Dendritic cell treated with granulocyte-macrophage colony-stimulating factor and Interleukin-4, amounts not matched to agents 40 ng/mL and 50 ng/mL, for 4 days (primary cell): ENCODE measurements around the gene WWOX.

Experiments used
- H3K27ac Mint-ChIP-seq: one replicate; pipeline ENCODE4 v1.8.0; 2022; ENCODE audit warnings: mild to moderate bottlenecking, mixed read lengths
- H3K27me3 Mint-ChIP-seq: one replicate; pipeline ENCODE4 v1.8.0; 2022; ENCODE audit warnings: mild to moderate bottlenecking, mixed read lengths
- H3K36me3 Mint-ChIP-seq: one replicate; pipeline ENCODE4 v1.8.0; 2022; ENCODE audit warnings: low read depth, mixed read lengths
- H3K4me1 Mint-ChIP-seq: one replicate; pipeline ENCODE4 v1.8.0; 2022; ENCODE audit warnings: low read depth, mixed read lengths
- H3K4me3 Mint-ChIP-seq: one replicate; pipeline ENCODE4 v1.8.0; 2022; ENCODE audit warnings: mild to moderate bottlenecking, moderate library complexity, mixed read lengths
- H3K9me3 Mint-ChIP-seq: one replicate; pipeline ENCODE4 v1.8.0; 2022; ENCODE audit warnings: mixed read lengths
- intact Hi-C: fragments of 100-400 bp; cut with micrococcal nuclease; formaldehyde crosslinking; loops from one replicate; pipeline ENCODE4 v1.15.0; 2022

Gene WWOX

GRCh38 chr16:78672779-78673556, 573.5 kb downstream of the WWOX start:
- Mint-ChIP-seq H3K27me3 (no peaks in the 10 kb centered on the region), H3K4me1 (no peaks in the 10 kb centered on the region), H3K27ac (no peak overlapping the region), H3K4me3 (no peak overlapping the region), H3K36me3 (no peaks in the 10 kb centered on the region), H3K9me3 (no peaks in the 10 kb centered on the region)
- intact Hi-C loops, result no loop called here

GRCh38 chr16:78673884-78674283, 574.4 kb downstream of the WWOX start:
- H3K4me3 Mint-ChIP-seq, result no peak overlapping the region
- intact Hi-C loops, result no loop called here
- no peaks in the 10 kb centered on the region for H3K27me3 Mint-ChIP-seq
- H3K27ac Mint-ChIP-seq, result no peak overlapping the region
- no peaks in the 10 kb centered on the region for H3K36me3 Mint-ChIP-seq
- no peaks in the 10 kb centered on the region for H3K9me3 Mint-ChIP-seq
- H3K4me1 Mint-ChIP-seq, result no peaks in the 10 kb centered on the region

- intact Hi-C loops, result no loop called here
- no peaks in the 10 kb centered on the region for H3K4me1 Mint-ChIP-seq
- H3K27ac Mint-ChIP-seq, result no peak overlapping the region
- H3K9me3 Mint-ChIP-seq, result no peaks in the 10 kb centered on the region
- H3K36me3 Mint-ChIP-seq, result no peaks in the 10 kb centered on the region
- H3K27me3 Mint-ChIP-seq, result no peaks in the 10 kb centered on the region
- no peak overlapping the region for H3K4me3 Mint-ChIP-seq
Observed at GRCh38 chr16:78675312-78675711, 575.9 kb downstream of the WWOX start.

GRCh38 chr16:78675951-78676792, 576.7 kb downstream of the WWOX start:
- Mint-ChIP-seq H3K27ac (no peak overlapping the region), H3K4me3 (no peak overlapping the region), H3K36me3 (no peaks in the 10 kb centered on the region), H3K9me3 (no peaks in the 10 kb centered on the region), H3K4me1 (no peaks in the 10 kb centered on the region), H3K27me3 (no peaks in the 10 kb centered on the region)
- intact Hi-C loops, result no loop called here

GRCh38 chr16:78677181-78677731, 577.8 kb downstream of the WWOX start:
- no peaks in the 10 kb centered on the region for H3K9me3 Mint-ChIP-seq
- H3K27ac Mint-ChIP-seq, result no peak overlapping the region
- intact Hi-C loops, result no loop called here
- no peaks in the 10 kb centered on the region for H3K4me1 Mint-ChIP-seq
- no peaks in the 10 kb centered on the region for H3K36me3 Mint-ChIP-seq
- no peaks in the 10 kb centered on the region for H3K27me3 Mint-ChIP-seq
- no peak overlapping the region for H3K4me3 Mint-ChIP-seq

- intact Hi-C loops, result no loop called here
- Mint-ChIP-seq H3K27ac (no peak overlapping the region), H3K9me3 (no peaks in the 10 kb centered on the region), H3K4me3 (no peak overlapping the region), H3K27me3 (no peaks in the 10 kb centered on the region), H3K4me1 (no peaks in the 10 kb centered on the region), H3K36me3 (no peaks in the 10 kb centered on the region)
Observed at GRCh38 chr16:78679546-78679945, 580.1 kb downstream of the WWOX start.

- intact Hi-C loops, result no loop called here
- Mint-ChIP-seq H3K27ac (no peak overlapping the region), H3K27me3 (no peaks in the 10 kb centered on the region), H3K4me3 (no peak overlapping the region), H3K36me3 (no peaks in the 10 kb centered on the region), H3K9me3 (no peaks in the 10 kb centered on the region), H3K4me1 (no peaks in the 10 kb centered on the region)
Observed at GRCh38 chr16:78681743-78682142, 582.3 kb downstream of the WWOX start.

- no peaks in the 10 kb centered on the region for H3K4me1 Mint-ChIP-seq
- H3K9me3 Mint-ChIP-seq, result no peaks in the 10 kb centered on the region
- H3K27me3 Mint-ChIP-seq, result no peaks in the 10 kb centered on the region
- no peak overlapping the region for H3K4me3 Mint-ChIP-seq
- no peak overlapping the region for H3K27ac Mint-ChIP-seq
- intact Hi-C loops, result no loop called here
- no peaks in the 10 kb centered on the region for H3K36me3 Mint-ChIP-seq
Observed at GRCh38 chr16:78684030-78684611, 584.7 kb downstream of the WWOX start.

- Mint-ChIP-seq H3K36me3 (no peaks in the 10 kb centered on the region), H3K27ac (no peak overlapping the region), H3K4me1 (no peaks in the 10 kb centered on the region), H3K9me3 (no peaks in the 10 kb centered on the region), H3K4me3 (no peak overlapping the region), H3K27me3 (no peaks in the 10 kb centered on the region)
- intact Hi-C loops, result no loop called here
Observed at GRCh38 chr16:78684655-78685375, 585.4 kb downstream of the WWOX start.

GRCh38 chr16:78686601-78687000, 587.1 kb downstream of the WWOX start:
- Mint-ChIP-seq H3K36me3 (no peaks in the 10 kb centered on the region), H3K4me1 (no peaks in the 10 kb centered on the region), H3K27ac (no peak overlapping the region), H3K4me3 (no peak overlapping the region), H3K27me3 (no peaks in the 10 kb centered on the region), H3K9me3 (peaks cover 7% of the 10 kb centered on the region)
- intact Hi-C loops, result no loop called here

- Mint-ChIP-seq H3K4me3 (no peak overlapping the region), H3K27ac (no peak overlapping the region), H3K9me3 (peaks cover 13% of the 10 kb centered on the region), H3K36me3 (no peaks in the 10 kb centered on the region), H3K27me3 (no peaks in the 10 kb centered on the region), H3K4me1 (no peaks in the 10 kb centered on the region)
- intact Hi-C loops, result no loop called here
Observed at GRCh38 chr16:78689028-78689427, 589.6 kb downstream of the WWOX start.

GRCh38 chr16:78689536-78689935, 590.1 kb downstream of the WWOX start:
- no peaks in the 10 kb centered on the region for H3K36me3 Mint-ChIP-seq
- intact Hi-C loops, result no loop called here
- no peaks in the 10 kb centered on the region for H3K4me1 Mint-ChIP-seq
- no peaks in the 10 kb centered on the region for H3K27me3 Mint-ChIP-seq
- H3K4me3 Mint-ChIP-seq, result no peak overlapping the region
- H3K27ac Mint-ChIP-seq, result no peak overlapping the region
- H3K9me3 Mint-ChIP-seq, result peaks cover 13% of the 10 kb centered on the region

GRCh38 chr16:78690510-78690909, 591.1 kb downstream of the WWOX start:
- no peak overlapping the region for H3K27ac Mint-ChIP-seq
- no peaks in the 10 kb centered on the region for H3K36me3 Mint-ChIP-seq
- no peaks in the 10 kb centered on the region for H3K4me1 Mint-ChIP-seq
- no peaks in the 10 kb centered on the region for H3K27me3 Mint-ChIP-seq
- intact Hi-C loops, result no loop called here
- peaks cover 13% of the 10 kb centered on the region for H3K9me3 Mint-ChIP-seq
- H3K4me3 Mint-ChIP-seq, result no peak overlapping the region
